Aorta (tissue), 5 donors: Measurements from ENCODE around the gene TAF6. TPM values are rescaled to one million over a fixed set of nuclear protein-coding genes. Genes with fewer than 3 reads are reported as not detected.
A peak's percentile ranks its signal among the peaks of the same experiment; 100 is the strongest.
"Not testable (repeated sequence)": the region's sequence is repeated elsewhere in the genome, so short reads cannot be mapped to it uniquely, and the experiment has no call there.

Experiments used
- ATAC-seq: fragments of 200-7000 bp; cut with Tn5 transposase; one replicate; pipeline ENCODE4 v1.9.1; 2022; ENCODE audit warnings: moderate library complexity; ENCODE audit not compliant: low FRiP score
- DNase-seq, 2 donors: peaks; one replicate each; pipeline ENCODE4 v3.0.0-alpha.2; 2020
- H3K27ac ChIP-seq, 2 donors: one replicate each; pipeline ENCODE4 v1.5.1; 2013; ENCODE audit warnings: low read length in 2 of 2, mild to moderate bottlenecking in 2 of 2, moderate library complexity in 2 of 2, control low read depth in 1 of 2, inconsistent platforms in 1 of 2, low read depth in 1 of 2
- H3K27me3 ChIP-seq, 2 donors: one replicate each; pipeline ENCODE4 v1.6.1; 2013; ENCODE audit warnings: control low read depth in 1 of 2, low read length in 1 of 2, mild to moderate bottlenecking in 1 of 2, moderate library complexity in 1 of 2; ENCODE audit not compliant: insufficient read depth in 2 of 2, control insufficient read depth in 1 of 2
- H3K36me3 ChIP-seq, 2 donors: one replicate each; pipeline ENCODE4 v1.6.1; 2013; ENCODE audit warnings: control low read depth in 1 of 2, low read length in 1 of 2, mild to moderate bottlenecking in 1 of 2; ENCODE audit not compliant: insufficient read depth in 2 of 2, control insufficient read depth in 1 of 2
- H3K4me1 ChIP-seq, 2 donors: one replicate each; pipeline ENCODE4 v1.6.1; 2013; ENCODE audit warnings: low read length in 2 of 2, control low read depth in 1 of 2, mild to moderate bottlenecking in 1 of 2, moderate library complexity in 1 of 2; ENCODE audit not compliant: insufficient read depth in 2 of 2, control insufficient read depth in 1 of 2
- H3K4me3 ChIP-seq, 2 donors: one replicate each; pipeline ENCODE4 v1.5.1; 2013; ENCODE audit warnings: low read length in 2 of 2, control low read depth in 1 of 2, mild to moderate bottlenecking in 1 of 2
- H3K9me3 ChIP-seq: one replicate; pipeline ENCODE4 v1.6.1; 2013; ENCODE audit warnings: mild to moderate bottlenecking, low read length; ENCODE audit not compliant: control insufficient read depth
- WGBS, 2 donors: extraction: QIAGEN DNeasy Blood & Tissue Kit; methylation state at CpG; one replicate each; pipeline ENCODE4 v1.1.7; 2013; 5-methylcytosine and 5-hydroxymethylcytosine counted together
- intact Hi-C, 2 donors: fragments of 100-400 bp; cut with DNase I; formaldehyde crosslinking; loops; one replicate each; pipeline versions ENCODE4 v1.14.2 to v1.15.0; 2022
- polyA plus RNA-seq, 2 donors: library from polyadenylated mRNA; stranded (reverse); fragments of 200-250 nt; gene quantifications; one replicate each; pipeline ENCODE4 v1.2.3, GENCODE V29; 2013
- total RNA-seq, 2 donors: library from RNA; stranded (reverse); fragmentation: NEBNext Ultra II Directional; extraction: Animal tissue kit (Norgen Biotek cat#: 25700); gene quantifications; one replicate each; pipeline ENCODE4 v1.2.1, GENCODE V29; 2021
- donor health status: healthy with polysubstance abuse.
- donor health status: Bipolar disorder and iron deficiency.
- donor health status: DM: no; HTN: no; CAD: no.
- donor health status: DM: no; HTN: no; CAD: no.
- donor health status: DM: yes; HTN: yes; CAD: no.

Gene TAF6
- total and polyA plus RNA-seq, 4 donors: 24.2 to 39.3 (median 35.2) TPM

GRCh38 chr7:100141555-100141949, 22.4 kb upstream of the TAF6 start:
- Histone ChIP-seq H3K27ac (no peak overlapping the region), H3K4me1 (no peaks in the 10 kb centered on the region), H3K27me3 (no peaks in the 10 kb centered on the region), H3K4me3 (no peak overlapping the region), H3K9me3 (no peaks in the 10 kb centered on the region), H3K36me3 (no peaks in the 10 kb centered on the region)
- ATAC-seq (no peak), DNase-seq (no peak)
- WGBS, 2 donors: 72 to 78% methylated on average over 3 of the region's 3 CpGs
- intact Hi-C loops: no loop called here

- no peaks in the 10 kb centered on the region for H3K9me3 ChIP-seq
- intact Hi-C loops: loop anchor here in 1 of 2 donors (10.0 kb wide), 1 partner anchor 77 kb away; the partner anchor contains the start of gene PVRIG
- H3K27me3 ChIP-seq: no peaks in the 10 kb centered on the region
- no peak for DNase-seq
- no peak for ATAC-seq
- H3K36me3 ChIP-seq: no peaks in the 10 kb centered on the region
- H3K4me1 ChIP-seq: no peaks in the 10 kb centered on the region
- 76 to 77% methylated on average over 13 of the region's 13 CpGs for WGBS, 2 donors
- no peak overlapping the region for H3K4me3 ChIP-seq
- H3K27ac ChIP-seq: no peak overlapping the region
These were observed 18.9 kb upstream of the TAF6 start for GRCh38 chr7:100137851-100138760.

GRCh38 chr7:100132697-100133151, 13.6 kb upstream of the TAF6 start:
- no peak for DNase-seq
- Histone ChIP-seq H3K4me1 (no peaks in the 10 kb centered on the region), H3K27ac (no peak overlapping the region), H3K36me3 (no peaks in the 10 kb centered on the region), H3K4me3 (no peak overlapping the region), H3K27me3 (no peaks in the 10 kb centered on the region), H3K9me3 (no peaks in the 10 kb centered on the region)
- intact Hi-C loops: loop anchor here (2.0 to 10.0 kb wide), 2 partner anchors 82 to 84 kb away; partner anchors contain the start of gene PVRIG (in 1 of the 2)
- ATAC-seq: no peak
- WGBS, 2 donors: 20 to 23% methylated on average over 3 of the region's 3 CpGs

GRCh38 chr7:100132126-100132525, 13.0 kb upstream of the TAF6 start:
- Histone ChIP-seq H3K27ac (no peak overlapping the region), H3K4me1 (no peaks in the 10 kb centered on the region), H3K27me3 (no peaks in the 10 kb centered on the region), H3K36me3 (no peaks in the 10 kb centered on the region), H3K4me3 (no peak overlapping the region), H3K9me3 (no peaks in the 10 kb centered on the region)
- intact Hi-C loops: loop anchor here (2.0 to 10.0 kb wide), 2 partner anchors 83 to 85 kb away; partner anchors contain the start of gene PVRIG (in 1 of the 2)
- WGBS, 2 donors: 61 to 64% methylated on average over 7 of the region's 7 CpGs
- no peak for DNase-seq
- ATAC-seq: no peak

- no peak overlapping the region for H3K27ac ChIP-seq
- no peak overlapping the region for H3K4me3 ChIP-seq
- intact Hi-C loops: loop anchor here (2.0 to 10.0 kb wide), 2 partner anchors 84 to 140 kb away; partner anchors contain the start of gene PVRIG (in 1 of the 2)
- peak; percentile 86 to 95 for DNase-seq
- H3K27me3 ChIP-seq: no peaks in the 10 kb centered on the region
- WGBS, 2 donors: 9 to 11% methylated on average over 24 of the region's 24 CpGs
- H3K36me3 ChIP-seq: no peaks in the 10 kb centered on the region
- H3K9me3 ChIP-seq: no peaks in the 10 kb centered on the region
- H3K4me1 ChIP-seq: no peaks in the 10 kb centered on the region
- peak; percentile 54 for ATAC-seq
These were observed 11.7 kb upstream of the TAF6 start for GRCh38 chr7:100130608-100131453.

GRCh38 chr7:100130220-100130607, 11.1 kb upstream of the TAF6 start:
- not testable (repeated sequence) for H3K27ac ChIP-seq, H3K27me3 ChIP-seq, H3K9me3 ChIP-seq, ATAC-seq, H3K4me3 ChIP-seq, DNase-seq, H3K4me1 ChIP-seq, H3K36me3 ChIP-seq
- 95 to 97% methylated on average over 1 of the region's 1 CpG for WGBS, 2 donors
- intact Hi-C loops: loop anchor here (2.0 to 10.0 kb wide), 2 partner anchors 85 to 139 kb away; partner anchors contain the start of gene PVRIG (in 1 of the 2)

GRCh38 chr7:100128637-100128963, 9.4 kb upstream of the TAF6 start:
- intact Hi-C loops: loop anchor here in 1 of 2 donors (5.0 kb wide), 1 partner anchor 36 kb away; no protein-coding TSS in a partner anchor
- H3K27me3 ChIP-seq: no peaks in the 10 kb centered on the region
- DNase-seq (no peak), ATAC-seq (no peak)
- H3K4me3 ChIP-seq: no peak overlapping the region
- 47 to 50% methylated on average over 1 of the region's 1 CpG for WGBS, 2 donors
- no peaks in the 10 kb centered on the region for H3K4me1 ChIP-seq
- no peak overlapping the region for H3K27ac ChIP-seq
- no peaks in the 10 kb centered on the region for H3K9me3 ChIP-seq
- no peaks in the 10 kb centered on the region for H3K36me3 ChIP-seq

- 2% methylated on average over 37 of the region's 37 CpGs for WGBS, 2 donors
- no peak for DNase-seq
- peak overlapping the region; percentile 50 to 80 for H3K4me3 ChIP-seq
These were observed 8.9 kb upstream of the TAF6 start for GRCh38 chr7:100127866-100128636.

More at GRCh38 chr7:100127866-100128636, 8.9 kb upstream of the TAF6 start:
- H3K27me3 ChIP-seq: no peaks in the 10 kb centered on the region
- ATAC-seq: peak; percentile 9
- no peaks in the 10 kb centered on the region for H3K36me3 ChIP-seq
- intact Hi-C loops: loop anchor here in 1 of 2 donors (2.0 to 5.0 kb wide), 2 partner anchors 27 to 36 kb away; partner anchors contain the start of genes AP4M1 and MCM7
- no peaks in the 10 kb centered on the region for H3K9me3 ChIP-seq
- H3K4me1 ChIP-seq: no peaks in the 10 kb centered on the region
- peak overlapping the region in 1 of 2 donors; percentile 60 for H3K27ac ChIP-seq
